GM18909 (cell line): ENCODE data around the gene CHD9NB.
"Not testable (repeated sequence)": the region's sequence is repeated elsewhere in the genome, so short reads cannot be mapped to it uniquely, and the experiment has no call there.

Source experiments
- ATAC-seq: cut with Tn5 transposase; IDR thresholded peaks from one replicate; pipeline ENCODE4 v1.9.1; 2021; ENCODE audit warnings: mild to moderate bottlenecking; ENCODE audit not compliant: unreplicated experiment, poor library complexity

Gene CHD9NB

GRCh38 chr16:53036711-53037110, 16.0 kb downstream of the CHD9NB start:
- not testable (repeated sequence) for ATAC-seq

GRCh38 chr16:53036066-53036465, 16.6 kb downstream of the CHD9NB start:
- no peak for ATAC-seq

- ATAC-seq: no peak
Observed at GRCh38 chr16:53035176-53035942, 17.3 kb downstream of the CHD9NB start.

- ATAC-seq: no peak
Observed at GRCh38 chr16:53034306-53034705, 18.4 kb downstream of the CHD9NB start.

- no peak for ATAC-seq
Observed at GRCh38 chr16:53031323-53031942, 21.3 kb downstream of the CHD9NB start.

GRCh38 chr16:53029971-53030370, 22.7 kb downstream of the CHD9NB start:
- no peak for ATAC-seq

- ATAC-seq: no peak
Observed at GRCh38 chr16:53024045-53024444, 28.7 kb downstream of the CHD9NB start.

GRCh38 chr16:53022374-53022773, 30.3 kb downstream of the CHD9NB start:
- no peak for ATAC-seq

GRCh38 chr16:53018834-53019416, 33.8 kb downstream of the CHD9NB start:
- no peak for ATAC-seq

- no peak for ATAC-seq
Observed at GRCh38 chr16:53014287-53014686, 38.4 kb downstream of the CHD9NB start.

GRCh38 chr16:53007095-53007494, 45.6 kb downstream of the CHD9NB start:
- ATAC-seq: no peak

- no peak for ATAC-seq
Observed at GRCh38 chr16:52997922-52998321, 54.8 kb downstream of the CHD9NB start.

GRCh38 chr16:52994942-52995341, 57.8 kb downstream of the CHD9NB start:
- no peak for ATAC-seq

GRCh38 chr16:52993179-52993578, 59.5 kb downstream of the CHD9NB start:
- ATAC-seq: no peak

GRCh38 chr16:52991572-52991971, 61.1 kb downstream of the CHD9NB start:
- ATAC-seq: no peak
